ENCODE results near the gene SHKBP1. TPM values are rescaled to one million over a fixed set of nuclear protein-coding genes. Genes with fewer than 3 reads are reported as not detected.

SHKBP1 gene
- total and polyA plus RNA-seq, 2 of the 4 experiments (the other 2 are of a cell fraction), result 15.6 to 94.0 TPM

- dilution Hi-C loops (cut with HindIII; ENCODE audit: low sequenced_read_pairs, unreplicated experiment) (no loop called here), intact Hi-C loops (cut with micrococcal nuclease) (no loop called here), in situ Hi-C loops (cut with MboI; ENCODE audit: low sequenced_read_pairs) (no loop called here)
- ATAC-seq (ENCODE audit: low read depth), result no peak
- H3K27ac ChIP-seq (ENCODE audit: insufficient read depth, low read length), result no peak overlapping the region
- no peak overlapping the region for H2AFZ ChIP-seq (replicated peaks; ENCODE audit: low read length, poor library complexity)
- H2BK5ac ChIP-seq (ENCODE audit: low read depth, low read length, poor library complexity, severe bottlenecking), result no peak overlapping the region
- no peak overlapping the region for H2BK120ac ChIP-seq (ENCODE audit: low read depth, low read length)
- BruUV-seq (replicated peaks), result no TSS peak
- no peaks in the 10 kb centered on the region for H3K9me3 ChIP-seq (ENCODE audit: control insufficient read depth, insufficient read depth, low read length)
- H2BK15ac ChIP-seq (ENCODE audit: low read depth, low read length), result no peak overlapping the region; the same call in 2 of the 3 replicates
- no peak overlapping the region for H3K23ac ChIP-seq (ENCODE audit: low read depth, low read length)
- no peak overlapping the region for H3K56ac ChIP-seq (ENCODE audit: extremely low read depth, insufficient read depth, low read length)
- peak overlapping the region; percentile 11; the same call in 1 of the 2 replicates for H3K4ac ChIP-seq (ENCODE audit: low read depth, low read length)
- H4K8ac ChIP-seq (ENCODE audit: low read depth in 2 of 2, low read length in 2 of 2), result peak overlapping the region in 1 of 2 experiments; percentile 42; a peak in 1 of 4 replicates
- H2AK9ac ChIP-seq (replicated peaks; ENCODE audit: low read depth, low read length, poor library complexity), result peak overlapping the region; percentile 76
- H3K9me1 ChIP-seq (ENCODE audit: insufficient read depth, low read length), result peaks cover 18% of the 10 kb centered on the region
- TF ChIP-seq RCOR1 (IDR thresholded peaks at IDR 0.05; ENCODE audit: insufficient replicate concordance, low read length) (no peak), NFE2L2 (IDR thresholded peaks at IDR 0.05; ENCODE audit: low read depth, low read length) (no peak), CHD1 (IDR thresholded peaks at IDR 0.05; ENCODE audit: low read depth, low read length) (no peak)
- TF ChIP-seq, protein P1, sequence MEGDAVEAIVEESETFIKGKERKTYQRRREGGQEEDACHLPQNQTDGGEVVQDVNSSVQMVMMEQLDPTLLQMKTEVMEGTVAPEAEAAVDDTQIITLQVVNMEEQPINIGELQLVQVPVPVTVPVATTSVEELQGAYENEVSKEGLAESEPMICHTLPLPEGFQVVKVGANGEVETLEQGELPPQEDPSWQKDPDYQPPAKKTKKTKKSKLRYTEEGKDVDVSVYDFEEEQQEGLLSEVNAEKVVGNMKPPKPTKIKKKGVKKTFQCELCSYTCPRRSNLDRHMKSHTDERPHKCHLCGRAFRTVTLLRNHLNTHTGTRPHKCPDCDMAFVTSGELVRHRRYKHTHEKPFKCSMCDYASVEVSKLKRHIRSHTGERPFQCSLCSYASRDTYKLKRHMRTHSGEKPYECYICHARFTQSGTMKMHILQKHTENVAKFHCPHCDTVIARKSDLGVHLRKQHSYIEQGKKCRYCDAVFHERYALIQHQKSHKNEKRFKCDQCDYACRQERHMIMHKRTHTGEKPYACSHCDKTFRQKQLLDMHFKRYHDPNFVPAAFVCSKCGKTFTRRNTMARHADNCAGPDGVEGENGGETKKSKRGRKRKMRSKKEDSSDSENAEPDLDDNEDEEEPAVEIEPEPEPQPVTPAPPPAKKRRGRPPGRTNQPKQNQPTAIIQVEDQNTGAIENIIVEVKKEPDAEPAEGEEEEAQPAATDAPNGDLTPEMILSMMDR (conservative IDR thresholded peaks at IDR 0.05; ENCODE audit: low read depth, low read length), result no peak
- H2AK5ac ChIP-seq (ENCODE audit: low read depth, low read length), result 0 out of 2 replicates have a peak overlapping the region, but pooled peaks have one; percentile 46
- no peak overlapping the region for H4K5ac ChIP-seq (ENCODE audit: low read depth, low read length)
- H3K36me3 ChIP-seq (ENCODE audit: control insufficient read depth, insufficient read depth, low read length), result peaks cover 43% of the 10 kb centered on the region
- no peak overlapping the region for H3K14ac ChIP-seq (replicated peaks; ENCODE audit: low read depth, low read length)
- ChIA-PET POLR2A (ENCODE audit: unreplicated experiment) (no interaction called here), CTCF (no interaction called here)
- peaks cover 14% of the 10 kb centered on the region for H3K4me1 ChIP-seq (ENCODE audit: control insufficient read depth, insufficient read depth, low read length)
- no peak overlapping the region for H3K9ac ChIP-seq (ENCODE audit: low read depth, low read length)
- no peak overlapping the region for H3K4me2 ChIP-seq (ENCODE audit: low read depth, low read length)
- H3K79me1 ChIP-seq (ENCODE audit: low read depth in 1 of 2, low read length in 2 of 2), result 0 out of 4 replicates have a peak, but pooled peaks cover 0 to 4% of the 10 kb centered on the region in 2 experiments
- H3K18ac ChIP-seq (ENCODE audit: low read depth, low read length), result no peak overlapping the region
- no peaks in the 10 kb centered on the region for H3K27me3 ChIP-seq (ENCODE audit: control insufficient read depth, insufficient read depth, low read length)
- H4K91ac ChIP-seq (ENCODE audit: insufficient read depth, low read depth, low read length), result no peak overlapping the region
- 65% methylated on average over 2 of the region's 16 CpGs; no CpG with 5 or more reads in 1 of the 2 experiments for WGBS, 2 experiments (ENCODE audit: extremely low coverage in 2 of 2, insufficient read length in 1 of 2)
- no peak for DNase-seq
- no peaks in the 10 kb centered on the region for H4K20me1 ChIP-seq (ENCODE audit: insufficient read depth, low read length)
- H2BK20ac ChIP-seq (ENCODE audit: low read depth, low read length), result peak overlapping the region; percentile 16; the same call in 1 of the 2 replicates
- no peak overlapping the region for H3K4me3 ChIP-seq (ENCODE audit: insufficient read depth, low read depth, low read length)
These were observed 54.0 kb downstream of the SHKBP1 start for GRCh38 chr19:40630571-40631160.

All from IMR-90 (cell line).